Suppressor macrophage treated with lipopolysaccharide for 4 hours (primary cell): ENCODE measurements around the gene MRPL49.

ENCODE experiments used
- DNase-seq: peaks from one replicate; pipeline ENCODE4 v3.0.0-alpha.2; 2020

MRPL49 gene

GRCh38 chr11:65103476-65103875 lies 18.6 kb upstream of the MRPL49 start:
- DNase-seq: no peak

GRCh38 chr11:65104628-65105027 lies 17.5 kb upstream of the MRPL49 start:
- DNase-seq: no peak

GRCh38 chr11:65107078-65107477 lies 15.0 kb upstream of the MRPL49 start:
- DNase-seq: no peak

GRCh38 chr11:65107751-65108468 lies 14.2 kb upstream of the MRPL49 start:
- no peak for DNase-seq

GRCh38 chr11:65108469-65109123 lies 13.5 kb upstream of the MRPL49 start:
- DNase-seq: no peak

GRCh38 chr11:65109231-65110198 lies 12.6 kb upstream of the MRPL49 start:
- DNase-seq: no peak

- peak; percentile 92 for DNase-seq
Measured at GRCh38 chr11:65110354-65110861, 11.7 kb upstream of the MRPL49 start.

GRCh38 chr11:65111159-65111743 lies 10.9 kb upstream of the MRPL49 start:
- DNase-seq: no peak

GRCh38 chr11:65111744-65112545 lies 10.2 kb upstream of the MRPL49 start, which contains the start of gene TM7SF2:
Gene TM7SF2 (plus strand): TSS chr11:65111872. CDS start chr11:65112016, 144 bp downstream.
- peak; percentile 96 for DNase-seq

- peak; percentile 71 for DNase-seq
Measured at GRCh38 chr11:65112546-65113360, 9.4 kb upstream of the MRPL49 start.

- no peak for DNase-seq
Measured at GRCh38 chr11:65113361-65113756, 8.8 kb upstream of the MRPL49 start.

GRCh38 chr11:65113839-65114238 lies 8.3 kb upstream of the MRPL49 start:
- no peak for DNase-seq

- DNase-seq: no peak
Measured at GRCh38 chr11:65114538-65115171, 7.5 kb upstream of the MRPL49 start.

GRCh38 chr11:65115361-65116082 lies 6.6 kb upstream of the MRPL49 start:
- no peak for DNase-seq

GRCh38 chr11:65116370-65117205 lies 5.5 kb upstream of the MRPL49 start:
- peak; percentile 41 for DNase-seq

- peak; percentile 100 for DNase-seq
Measured at GRCh38 chr11:65117206-65118096, 4.7 kb upstream of the MRPL49 start, which contains the start of gene ZNHIT2. Gene ZNHIT2 (minus strand): TSS chr11:65117701. CDS start chr11:65117653, 48 bp downstream.

GRCh38 chr11:65118097-65118837 lies 3.9 kb upstream of the MRPL49 start:
- DNase-seq: no peak
